ENCODE data around the gene DDIT4. TPM values are rescaled to one million over a fixed set of nuclear protein-coding genes. Genes with fewer than 3 reads are reported as not detected.

Gene DDIT4
- total and polyA plus RNA-seq, 3 experiments from 2014 or later, result 144 to 183 (median 156) TPM

DNA sequence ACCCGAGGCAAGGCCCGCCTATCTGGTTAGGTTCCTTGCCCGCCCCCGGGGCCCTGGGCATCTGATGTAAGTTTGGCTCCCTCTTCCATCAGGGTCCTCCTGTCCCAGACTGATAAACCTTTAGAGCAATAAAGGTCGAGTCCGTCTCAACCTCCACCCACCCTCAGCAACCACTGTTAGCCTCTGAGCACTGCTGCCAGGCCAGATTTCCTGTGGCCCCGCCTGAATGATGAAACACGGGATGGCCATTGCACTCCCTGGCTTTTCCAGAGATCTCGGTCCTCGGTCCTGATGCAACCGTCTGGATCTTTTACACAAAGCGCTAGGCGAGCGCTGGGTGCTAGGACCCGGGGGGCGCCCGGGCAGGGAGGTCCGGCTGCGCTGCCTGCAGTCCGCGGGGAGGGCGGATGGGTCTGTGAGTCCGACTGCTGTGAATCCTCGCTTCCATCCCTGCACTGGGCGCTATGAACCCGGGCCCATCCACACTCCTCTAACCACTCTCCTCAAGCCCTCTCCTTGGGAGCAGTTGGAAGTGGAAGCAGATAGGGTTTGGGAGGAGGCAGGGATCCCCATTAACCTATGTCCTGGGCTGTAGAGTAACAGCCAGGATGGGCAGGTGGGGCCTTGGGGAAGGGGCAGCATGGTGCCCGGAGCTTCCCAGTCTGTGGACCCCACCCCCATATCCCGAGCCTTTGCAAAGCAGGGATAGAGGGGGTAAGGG, 875 bp upstream of the DDIT4 start:
- H3K27ac Mint-ChIP-seq, result peak overlapping the region; percentile 19 to 97 (median 92)
- Histone ChIP-seq H3K4me3 (ENCODE audit: low read length) (peak overlapping the region; percentile 88), H3K9me3 (ENCODE audit: low read length) (no peaks in the 10 kb centered on the region), H3K36me3 (ENCODE audit: insufficient read depth, low read length) (peaks cover 15% of the 10 kb centered on the region), H3K27me3 (ENCODE audit: insufficient read depth, low read length, poor library complexity, severe bottlenecking) (no peaks in the 10 kb centered on the region), H3K27ac (ENCODE audit: low read depth, low read length) (peak overlapping the region; percentile 87), H3K4me1 (ENCODE audit: insufficient read depth, low read length) (peaks cover 32% of the 10 kb centered on the region)
- ChIA-PET CTCF (interaction anchor here (1.1 to 6.5 kb wide), 12 partner anchors 8 to 64 kb away, joined by 3 to 88 read pairs (median 28); no protein-coding TSS in a partner anchor), POLR2A (interaction anchor here (0.5 to 2.9 kb wide), 9 partner anchors 10 to 66 kb away, joined by 3 to 23 read pairs (median 4); partner anchors contain the start of genes ANAPC16 and ASCC1)
- DNase-seq, result no peak
- no peaks in the 10 kb centered on the region for H3K27me3 Mint-ChIP-seq
- H3K9me3 Mint-ChIP-seq, result no peaks in the 10 kb centered on the region
- H3K4me1 Mint-ChIP-seq, result peaks cover 28 to 56% (median 43%) of the 10 kb centered on the region in 3 donors
- H3K36me3 Mint-ChIP-seq, result peaks cover 3 to 29% (median 5%) of the 10 kb centered on the region in 3 donors
- H3K4me3 Mint-ChIP-seq, result peak overlapping the region; percentile 96 to 99 (median 98)

DNA sequence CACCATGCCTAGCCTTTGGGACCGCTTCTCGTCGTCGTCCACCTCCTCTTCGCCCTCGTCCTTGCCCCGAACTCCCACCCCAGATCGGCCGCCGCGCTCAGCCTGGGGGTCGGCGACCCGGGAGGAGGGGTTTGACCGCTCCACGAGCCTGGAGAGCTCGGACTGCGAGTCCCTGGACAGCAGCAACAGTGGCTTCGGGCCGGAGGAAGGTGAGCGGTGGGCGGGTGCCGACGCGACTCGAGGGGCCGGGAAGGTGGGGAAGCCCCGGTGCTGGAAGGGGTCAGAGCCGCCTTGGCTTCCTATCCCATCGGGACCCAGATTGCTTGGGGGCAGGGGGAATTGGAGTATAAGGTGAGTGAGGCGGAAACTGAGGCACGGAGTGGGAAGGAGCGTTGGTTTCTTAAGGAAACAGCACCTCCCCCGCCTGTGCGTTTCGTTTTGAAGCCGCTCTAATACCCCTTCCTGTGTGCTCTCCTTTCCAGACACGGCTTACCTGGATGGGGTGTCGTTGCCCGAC, 547 bp downstream of the DDIT4 start:
- peak overlapping the region; percentile 94 for H3K27ac ChIP-seq (ENCODE audit: low read depth, low read length)
- H3K36me3 ChIP-seq (ENCODE audit: insufficient read depth, low read length), result peaks cover 15% of the 10 kb centered on the region
- H3K4me1 ChIP-seq (ENCODE audit: insufficient read depth, low read length), result peaks cover 32% of the 10 kb centered on the region
- H3K27ac Mint-ChIP-seq, result peak overlapping the region; percentile 89 to 97 (median 96)
- no peaks in the 10 kb centered on the region for H3K9me3 ChIP-seq (ENCODE audit: low read length)
- H3K4me1 Mint-ChIP-seq, result peaks cover 28 to 56% (median 51%) of the 10 kb centered on the region in 3 donors
- POLR2A ChIA-PET, result interaction anchor here (0.5 to 2.9 kb wide), 13 partner anchors 10 to 194 kb away, joined by 3 to 23 read pairs (median 5); no protein-coding TSS in a partner anchor
- no peaks in the 10 kb centered on the region for H3K9me3 Mint-ChIP-seq
- H3K4me3 ChIP-seq (ENCODE audit: low read length), result peak overlapping the region; percentile 88
- peak overlapping the region; percentile 96 to 99 (median 98) for H3K4me3 Mint-ChIP-seq
- DNase-seq, result peak in 1 of 5 donors; percentile 38
- no peaks in the 10 kb centered on the region for H3K27me3 ChIP-seq (ENCODE audit: insufficient read depth, low read length, poor library complexity, severe bottlenecking)
- peaks cover 3 to 29% (median 5%) of the 10 kb centered on the region in 3 donors for H3K36me3 Mint-ChIP-seq
- CTCF ChIA-PET, result interaction anchor here (1.0 to 6.5 kb wide), 26 partner anchors 9 to 378 kb away, joined by 3 to 88 read pairs (median 9); partner anchors contain the start of genes ANAPC16 and ASCC1
- H3K27me3 Mint-ChIP-seq, result no peaks in the 10 kb centered on the region

DNA sequence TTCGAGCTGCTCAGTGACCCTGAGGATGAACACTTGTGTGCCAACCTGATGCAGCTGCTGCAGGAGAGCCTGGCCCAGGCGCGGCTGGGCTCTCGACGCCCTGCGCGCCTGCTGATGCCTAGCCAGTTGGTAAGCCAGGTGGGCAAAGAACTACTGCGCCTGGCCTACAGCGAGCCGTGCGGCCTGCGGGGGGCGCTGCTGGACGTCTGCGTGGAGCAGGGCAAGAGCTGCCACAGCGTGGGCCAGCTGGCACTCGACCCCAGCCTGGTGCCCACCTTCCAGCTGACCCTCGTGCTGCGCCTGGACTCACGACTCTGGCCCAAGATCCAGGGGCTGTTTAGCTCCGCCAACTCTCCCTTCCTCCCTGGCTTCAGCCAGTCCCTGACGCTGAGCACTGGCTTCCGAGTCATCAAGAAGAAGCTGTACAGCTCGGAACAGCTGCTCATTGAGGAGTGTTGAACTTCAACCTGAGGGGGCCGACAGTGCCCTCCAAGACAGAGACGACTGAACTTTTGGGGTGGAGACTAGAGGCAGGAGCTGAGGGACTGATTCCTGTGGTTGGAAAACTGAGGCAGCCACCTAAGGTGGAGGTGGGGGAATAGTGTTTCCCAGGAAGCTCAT, 1.1 kb downstream of the DDIT4 start:
- peak; percentile 48 to 83 (median 63) for DNase-seq
- no peaks in the 10 kb centered on the region for H3K9me3 ChIP-seq (ENCODE audit: low read length)
- Mint-ChIP-seq H3K9me3 (no peaks in the 10 kb centered on the region), H3K4me3 (peak overlapping the region; percentile 96 to 99 (median 98)), H3K27ac (peak overlapping the region; percentile 89 to 97 (median 96)), H3K4me1 (peaks cover 27 to 56% (median 51%) of the 10 kb centered on the region in 3 donors), H3K27me3 (no peaks in the 10 kb centered on the region), H3K36me3 (peaks cover 3 to 29% (median 5%) of the 10 kb centered on the region in 3 donors)
- H3K4me1 ChIP-seq (ENCODE audit: insufficient read depth, low read length), result peaks cover 32% of the 10 kb centered on the region
- ChIA-PET POLR2A (interaction anchor here (0.5 to 2.9 kb wide), 13 partner anchors 9 to 195 kb away, joined by 3 to 23 read pairs (median 5); no protein-coding TSS in a partner anchor), CTCF (interaction anchor here (0.7 to 6.5 kb wide), 29 partner anchors 10 to 378 kb away, joined by 3 to 88 read pairs (median 8); partner anchors contain the start of genes ANAPC16 and ASCC1)
- H3K36me3 ChIP-seq (ENCODE audit: insufficient read depth, low read length), result peaks cover 15% of the 10 kb centered on the region
- H3K4me3 ChIP-seq (ENCODE audit: low read length), result peak overlapping the region; percentile 88
- H3K27me3 ChIP-seq (ENCODE audit: insufficient read depth, low read length, poor library complexity, severe bottlenecking), result no peaks in the 10 kb centered on the region
- H3K27ac ChIP-seq (ENCODE audit: low read depth, low read length), result peak overlapping the region; percentile 94

DNA sequence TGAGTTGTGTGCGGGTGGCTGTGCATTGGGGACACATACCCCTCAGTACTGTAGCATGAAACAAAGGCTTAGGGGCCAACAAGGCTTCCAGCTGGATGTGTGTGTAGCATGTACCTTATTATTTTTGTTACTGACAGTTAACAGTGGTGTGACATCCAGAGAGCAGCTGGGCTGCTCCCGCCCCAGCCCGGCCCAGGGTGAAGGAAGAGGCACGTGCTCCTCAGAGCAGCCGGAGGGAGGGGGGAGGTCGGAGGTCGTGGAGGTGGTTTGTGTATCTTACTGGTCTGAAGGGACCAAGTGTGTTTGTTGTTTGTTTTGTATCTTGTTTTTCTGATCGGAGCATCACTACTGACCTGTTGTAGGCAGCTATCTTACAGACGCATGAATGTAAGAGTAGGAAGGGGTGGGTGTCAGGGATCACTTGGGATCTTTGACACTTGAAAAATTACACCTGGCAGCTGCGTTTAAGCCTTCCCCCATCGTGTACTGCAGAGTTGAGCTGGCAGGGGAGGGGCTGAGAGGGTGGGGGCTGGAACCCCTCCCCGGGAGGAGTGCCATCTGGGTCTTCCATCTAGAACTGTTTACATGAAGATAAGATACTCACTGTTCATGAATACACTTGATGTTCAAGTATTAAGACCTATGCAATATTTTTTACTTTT, 1.8 kb downstream of the DDIT4 start:
- DNase-seq, result no peak
- Mint-ChIP-seq H3K4me3 (peak overlapping the region; percentile 96 to 99 (median 98)), H3K27ac (peak overlapping the region; percentile 89 to 97 (median 96)), H3K4me1 (peaks cover 27 to 52% (median 48%) of the 10 kb centered on the region in 3 donors), H3K9me3 (no peaks in the 10 kb centered on the region), H3K27me3 (no peaks in the 10 kb centered on the region), H3K36me3 (peaks cover 3 to 29% (median 5%) of the 10 kb centered on the region in 3 donors)
- H3K4me3 ChIP-seq (ENCODE audit: low read length), result peak overlapping the region; percentile 88
- ChIA-PET CTCF (interaction anchor here (0.7 to 6.5 kb wide), 28 partner anchors 9 to 379 kb away, joined by 3 to 88 read pairs (median 8); partner anchors contain the start of genes ANAPC16 and ASCC1), POLR2A (interaction anchor here (0.6 to 2.9 kb wide), 11 partner anchors 8 to 196 kb away, joined by 3 to 23 read pairs (median 5); no protein-coding TSS in a partner anchor)
- no peaks in the 10 kb centered on the region for H3K27me3 ChIP-seq (ENCODE audit: insufficient read depth, low read length, poor library complexity, severe bottlenecking)
- peaks cover 32% of the 10 kb centered on the region for H3K4me1 ChIP-seq (ENCODE audit: insufficient read depth, low read length)
- peaks cover 15% of the 10 kb centered on the region for H3K36me3 ChIP-seq (ENCODE audit: insufficient read depth, low read length)
- no peaks in the 10 kb centered on the region for H3K9me3 ChIP-seq (ENCODE audit: low read length)
- H3K27ac ChIP-seq (ENCODE audit: low read depth, low read length), result peak overlapping the region; percentile 94

DNA sequence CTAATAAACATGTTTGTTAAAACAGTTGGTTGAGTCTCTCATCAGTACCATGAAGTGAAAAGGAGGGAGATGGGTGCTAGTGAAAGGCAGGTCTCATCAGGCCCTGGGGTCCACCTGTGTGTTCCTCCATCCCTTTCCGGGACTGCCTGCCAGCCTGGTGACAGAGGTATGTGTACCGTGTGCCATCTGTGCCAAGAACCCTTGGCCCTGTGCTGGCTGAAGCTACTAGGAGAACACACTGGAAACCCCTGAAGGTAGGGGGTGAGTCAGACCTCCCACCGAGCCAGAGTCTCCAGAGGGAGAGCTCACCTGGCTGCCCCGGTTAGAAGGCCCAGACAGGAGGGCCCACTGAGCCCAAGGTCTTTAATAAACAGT, 2.3 kb downstream of the DDIT4 start:
- Histone ChIP-seq H3K27me3 (ENCODE audit: insufficient read depth, low read length, poor library complexity, severe bottlenecking) (no peaks in the 10 kb centered on the region), H3K4me3 (ENCODE audit: low read length) (peak overlapping the region; percentile 88), H3K9me3 (ENCODE audit: low read length) (no peaks in the 10 kb centered on the region), H3K4me1 (ENCODE audit: insufficient read depth, low read length) (peaks cover 32% of the 10 kb centered on the region), H3K36me3 (ENCODE audit: insufficient read depth, low read length) (peaks cover 15% of the 10 kb centered on the region), H3K27ac (ENCODE audit: low read depth, low read length) (peak overlapping the region; percentile 94)
- Mint-ChIP-seq H3K27me3 (no peaks in the 10 kb centered on the region), H3K36me3 (peaks cover 3 to 29% (median 5%) of the 10 kb centered on the region in 3 donors), H3K4me1 (peaks cover 27 to 51% (median 46%) of the 10 kb centered on the region in 3 donors), H3K4me3 (peak overlapping the region; percentile 96 to 99 (median 98)), H3K27ac (peak overlapping the region; percentile 89 to 97 (median 96)), H3K9me3 (no peaks in the 10 kb centered on the region)
- POLR2A ChIA-PET, result interaction anchor here (1.0 to 2.1 kb wide), 5 partner anchors 15 to 59 kb away, joined by 3 to 15 read pairs (median 6); no protein-coding TSS in a partner anchor
- CTCF ChIA-PET, result interaction anchor here (1.4 to 6.5 kb wide), 12 partner anchors 11 to 227 kb away, joined by 6 to 88 read pairs (median 24); no protein-coding TSS in a partner anchor
- no peak for DNase-seq

DNA sequence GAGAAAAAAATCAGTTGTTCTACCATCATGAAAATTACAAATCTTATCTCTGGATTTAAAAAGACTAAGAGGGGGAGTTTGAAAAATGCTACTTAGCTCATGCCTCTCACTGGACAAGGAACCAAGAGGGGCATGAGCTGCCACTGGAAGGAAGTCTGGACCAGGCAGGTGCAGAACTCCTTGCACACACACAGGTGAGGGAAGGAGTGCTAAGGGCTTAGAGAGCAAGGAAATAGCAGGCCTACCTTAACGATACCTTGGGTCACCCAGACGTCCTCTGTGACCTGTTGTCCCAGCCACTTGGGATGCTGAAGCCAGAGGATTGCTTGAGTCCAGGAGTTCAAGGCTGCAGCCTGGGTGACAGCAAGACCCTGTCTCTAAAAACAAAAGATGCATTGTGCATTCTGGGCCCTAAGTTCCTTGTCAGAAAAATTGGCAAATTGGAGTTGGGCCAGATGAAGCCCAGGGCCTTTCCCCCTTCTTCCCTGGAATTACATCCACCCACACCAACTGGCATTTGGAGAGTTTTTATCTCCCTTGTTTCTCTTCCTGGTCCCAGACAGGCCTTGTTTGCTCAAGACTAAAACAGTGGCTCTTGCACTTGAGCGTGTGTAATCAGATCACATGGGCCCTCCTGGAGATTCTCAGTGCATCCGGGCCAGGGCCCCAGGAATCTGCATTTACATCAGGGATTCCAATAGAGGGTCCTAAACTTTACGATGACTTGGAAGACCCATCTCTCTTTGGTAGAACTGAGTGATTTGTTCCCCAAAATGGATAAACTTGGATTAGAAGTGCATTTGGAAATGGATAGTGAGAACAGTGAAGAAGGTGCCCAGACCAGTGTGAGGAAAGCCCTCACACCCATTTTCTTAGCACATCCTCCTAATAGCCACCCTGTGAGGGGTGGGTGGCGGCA, 3.0 kb downstream of the DDIT4 start:
- no peaks in the 10 kb centered on the region for H3K9me3 Mint-ChIP-seq
- H3K36me3 ChIP-seq (ENCODE audit: insufficient read depth, low read length), result peaks cover 15% of the 10 kb centered on the region
- DNase-seq, result no peak
- peak overlapping the region; percentile 96 to 99 (median 98) for H3K4me3 Mint-ChIP-seq
- H3K36me3 Mint-ChIP-seq, result peaks cover 3 to 29% (median 5%) of the 10 kb centered on the region in 3 donors
- H3K9me3 ChIP-seq (ENCODE audit: low read length), result no peaks in the 10 kb centered on the region
- H3K4me1 Mint-ChIP-seq, result peaks cover 27 to 47% (median 46%) of the 10 kb centered on the region in 3 donors
- no peaks in the 10 kb centered on the region for H3K27me3 Mint-ChIP-seq
- CTCF ChIA-PET, result interaction anchor here (1.2 to 6.5 kb wide), 5 partner anchors 15 to 60 kb away, joined by 5 to 88 read pairs (median 43); no protein-coding TSS in a partner anchor
- H3K4me3 ChIP-seq (ENCODE audit: low read length), result peak overlapping the region; percentile 88
- peaks cover 32% of the 10 kb centered on the region for H3K4me1 ChIP-seq (ENCODE audit: insufficient read depth, low read length)
- no peaks in the 10 kb centered on the region for H3K27me3 ChIP-seq (ENCODE audit: insufficient read depth, low read length, poor library complexity, severe bottlenecking)
- peak overlapping the region; percentile 89 to 97 (median 96) for H3K27ac Mint-ChIP-seq
- peak overlapping the region; percentile 94 for H3K27ac ChIP-seq (ENCODE audit: low read depth, low read length)
- POLR2A ChIA-PET, result interaction anchor here (0.9 to 2.1 kb wide), 4 partner anchors 21 to 58 kb away, joined by 3 to 15 read pairs (median 6); no protein-coding TSS in a partner anchor

Data from CD8-positive, alpha-beta memory T cell (primary cell).